Measurements from ENCODE around the gene DNAH6.

DNA sequence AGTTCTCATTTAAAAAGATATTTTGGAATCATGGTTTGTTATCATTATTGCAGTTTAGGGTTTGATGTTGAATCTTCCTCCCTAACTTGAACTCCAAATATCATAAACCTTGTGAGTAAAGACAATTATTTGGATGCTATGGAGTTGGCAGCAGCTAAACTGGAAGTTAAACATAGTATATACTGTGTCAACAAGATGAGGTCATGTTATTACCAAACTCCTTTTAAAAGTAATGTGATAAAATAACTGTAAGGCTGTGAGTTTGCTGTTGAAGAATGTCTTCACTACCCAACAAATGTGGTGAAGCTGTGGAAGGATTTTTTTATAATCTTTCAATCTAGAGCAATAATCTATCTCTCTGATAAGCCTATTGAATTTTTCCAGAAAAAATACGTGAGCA lies 16.0 kb downstream of the DNAH6 start:
- TF ChIP-seq, protein P1, sequence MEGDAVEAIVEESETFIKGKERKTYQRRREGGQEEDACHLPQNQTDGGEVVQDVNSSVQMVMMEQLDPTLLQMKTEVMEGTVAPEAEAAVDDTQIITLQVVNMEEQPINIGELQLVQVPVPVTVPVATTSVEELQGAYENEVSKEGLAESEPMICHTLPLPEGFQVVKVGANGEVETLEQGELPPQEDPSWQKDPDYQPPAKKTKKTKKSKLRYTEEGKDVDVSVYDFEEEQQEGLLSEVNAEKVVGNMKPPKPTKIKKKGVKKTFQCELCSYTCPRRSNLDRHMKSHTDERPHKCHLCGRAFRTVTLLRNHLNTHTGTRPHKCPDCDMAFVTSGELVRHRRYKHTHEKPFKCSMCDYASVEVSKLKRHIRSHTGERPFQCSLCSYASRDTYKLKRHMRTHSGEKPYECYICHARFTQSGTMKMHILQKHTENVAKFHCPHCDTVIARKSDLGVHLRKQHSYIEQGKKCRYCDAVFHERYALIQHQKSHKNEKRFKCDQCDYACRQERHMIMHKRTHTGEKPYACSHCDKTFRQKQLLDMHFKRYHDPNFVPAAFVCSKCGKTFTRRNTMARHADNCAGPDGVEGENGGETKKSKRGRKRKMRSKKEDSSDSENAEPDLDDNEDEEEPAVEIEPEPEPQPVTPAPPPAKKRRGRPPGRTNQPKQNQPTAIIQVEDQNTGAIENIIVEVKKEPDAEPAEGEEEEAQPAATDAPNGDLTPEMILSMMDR (IDR thresholded peaks at IDR 0.05), result no peak
- no peak for TF ChIP-seq ZFX (IDR thresholded peaks at IDR 0.05; ENCODE audit: borderline replicate concordance)

Measured in 22Rv1 (cell line).